WI38 (cell line): Measurements from ENCODE around the gene SMAD7.

Source experiments
- H3K4me3 ChIP-seq: 2 replicates; pipeline ENCODE4 v1.5.1; 2011; ENCODE audit warnings: low read depth, mild to moderate bottlenecking, control low read depth, low read length
- TF ChIP-seq, protein P1 (sequence below): IDR thresholded peaks from 2 replicates; pipeline ENCODE4 v1.5.1; 2012; ENCODE audit warnings: low read depth, mild to moderate bottlenecking, control low read depth, low read length

Gene SMAD7

DNA sequence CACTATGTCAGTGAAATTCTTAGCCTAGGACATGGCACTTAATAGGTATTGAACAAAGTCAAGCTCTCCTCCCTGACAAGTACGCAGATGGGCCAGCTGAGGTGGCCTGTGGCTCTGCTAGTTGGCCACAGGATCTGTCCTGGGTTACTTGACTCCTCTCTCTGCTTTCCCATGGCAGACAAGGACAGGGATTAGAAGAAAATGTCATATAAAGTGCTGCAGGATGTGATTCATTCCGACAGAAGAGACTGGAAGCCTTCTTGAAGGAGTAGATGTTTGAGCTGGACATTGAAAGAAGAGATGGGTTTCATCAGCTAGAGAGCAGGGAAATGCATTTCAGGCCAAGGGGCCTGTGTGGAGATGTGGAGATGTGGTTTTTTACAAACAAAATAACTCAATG is 46.7 kb downstream of the SMAD7 start:
- no peak overlapping the region for H3K4me3 ChIP-seq
- TF ChIP-seq, protein P1, sequence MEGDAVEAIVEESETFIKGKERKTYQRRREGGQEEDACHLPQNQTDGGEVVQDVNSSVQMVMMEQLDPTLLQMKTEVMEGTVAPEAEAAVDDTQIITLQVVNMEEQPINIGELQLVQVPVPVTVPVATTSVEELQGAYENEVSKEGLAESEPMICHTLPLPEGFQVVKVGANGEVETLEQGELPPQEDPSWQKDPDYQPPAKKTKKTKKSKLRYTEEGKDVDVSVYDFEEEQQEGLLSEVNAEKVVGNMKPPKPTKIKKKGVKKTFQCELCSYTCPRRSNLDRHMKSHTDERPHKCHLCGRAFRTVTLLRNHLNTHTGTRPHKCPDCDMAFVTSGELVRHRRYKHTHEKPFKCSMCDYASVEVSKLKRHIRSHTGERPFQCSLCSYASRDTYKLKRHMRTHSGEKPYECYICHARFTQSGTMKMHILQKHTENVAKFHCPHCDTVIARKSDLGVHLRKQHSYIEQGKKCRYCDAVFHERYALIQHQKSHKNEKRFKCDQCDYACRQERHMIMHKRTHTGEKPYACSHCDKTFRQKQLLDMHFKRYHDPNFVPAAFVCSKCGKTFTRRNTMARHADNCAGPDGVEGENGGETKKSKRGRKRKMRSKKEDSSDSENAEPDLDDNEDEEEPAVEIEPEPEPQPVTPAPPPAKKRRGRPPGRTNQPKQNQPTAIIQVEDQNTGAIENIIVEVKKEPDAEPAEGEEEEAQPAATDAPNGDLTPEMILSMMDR: no peak

DNA sequence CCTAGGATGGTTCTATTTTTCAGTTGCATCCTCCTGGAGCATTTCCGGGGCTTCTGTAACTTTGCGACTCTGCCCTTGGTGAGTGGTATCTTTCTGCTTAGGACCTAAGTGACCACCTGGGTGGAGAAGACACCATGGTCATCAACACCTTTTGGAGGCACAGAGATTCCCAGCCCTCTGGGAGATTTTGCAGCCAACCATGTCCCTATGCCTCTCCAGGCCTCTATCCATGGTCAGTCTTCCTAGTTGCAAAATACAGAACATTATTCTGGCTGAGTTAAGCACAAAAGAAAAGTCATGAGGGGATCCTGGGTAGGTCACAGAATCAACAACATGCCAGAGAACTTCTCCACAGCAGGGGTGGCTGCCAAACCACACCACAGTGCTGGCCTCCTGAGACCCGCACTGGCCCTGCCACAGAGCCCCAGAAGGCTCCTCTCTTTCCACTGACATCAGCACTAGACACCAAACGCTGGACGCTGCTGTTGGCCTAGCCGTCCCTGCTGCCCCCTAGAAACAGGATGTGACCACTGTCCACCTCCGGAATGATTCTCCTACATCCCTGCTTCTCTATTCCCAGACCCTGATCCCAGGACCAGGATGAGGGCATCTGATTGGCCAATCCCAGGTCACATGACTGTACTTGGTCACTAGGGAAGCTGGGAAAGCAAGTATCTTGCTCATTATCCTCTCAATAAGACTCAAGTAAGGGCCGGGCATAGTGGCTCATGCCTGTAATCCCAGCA is 47.7 kb downstream of the SMAD7 start:
- no peak overlapping the region for H3K4me3 ChIP-seq
- TF ChIP-seq, protein P1: no peak

DNA sequence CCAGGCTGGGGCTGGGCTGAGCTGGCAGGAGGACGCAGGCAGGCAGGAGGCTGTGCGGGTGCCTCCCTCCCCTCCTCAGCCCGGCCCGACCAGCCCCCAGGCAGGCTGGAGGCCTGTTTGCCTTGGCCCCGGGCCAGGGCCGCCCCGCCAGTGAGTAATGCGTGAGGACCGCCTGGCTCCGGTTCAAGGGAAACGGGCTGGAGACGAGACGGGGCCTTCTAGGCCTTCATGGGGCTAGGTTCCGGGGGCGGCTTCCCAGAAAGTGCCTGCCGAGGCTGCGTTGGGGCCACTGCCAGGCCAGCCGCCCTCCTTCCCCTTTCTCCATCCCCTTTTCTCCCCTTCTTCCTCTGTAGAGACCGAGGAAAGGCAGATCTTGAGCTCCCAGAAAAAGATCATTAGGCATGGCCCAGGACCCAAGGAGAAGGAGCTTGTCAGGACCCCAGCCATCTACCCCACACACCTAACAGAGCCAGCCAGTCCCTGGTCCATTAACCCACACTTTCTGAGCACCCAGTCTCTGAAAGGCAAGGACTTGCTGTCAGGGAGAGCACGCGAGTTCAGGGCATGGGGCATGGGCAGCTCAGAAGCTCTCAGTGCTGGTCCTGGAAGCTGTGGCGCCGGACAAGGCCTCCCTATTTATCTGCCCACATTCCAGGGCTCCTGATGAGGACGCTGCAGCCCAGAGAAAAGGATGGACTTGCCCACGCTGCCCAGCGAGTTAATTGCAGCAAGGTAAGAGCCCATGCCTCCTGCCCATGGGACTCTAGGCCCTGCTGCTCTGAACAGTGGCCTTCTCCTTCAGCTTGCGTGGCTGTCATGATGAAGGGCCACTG is 48.5 kb downstream of the SMAD7 start:
- TF ChIP-seq, protein P1: no peak
- no peak overlapping the region for H3K4me3 ChIP-seq

DNA sequence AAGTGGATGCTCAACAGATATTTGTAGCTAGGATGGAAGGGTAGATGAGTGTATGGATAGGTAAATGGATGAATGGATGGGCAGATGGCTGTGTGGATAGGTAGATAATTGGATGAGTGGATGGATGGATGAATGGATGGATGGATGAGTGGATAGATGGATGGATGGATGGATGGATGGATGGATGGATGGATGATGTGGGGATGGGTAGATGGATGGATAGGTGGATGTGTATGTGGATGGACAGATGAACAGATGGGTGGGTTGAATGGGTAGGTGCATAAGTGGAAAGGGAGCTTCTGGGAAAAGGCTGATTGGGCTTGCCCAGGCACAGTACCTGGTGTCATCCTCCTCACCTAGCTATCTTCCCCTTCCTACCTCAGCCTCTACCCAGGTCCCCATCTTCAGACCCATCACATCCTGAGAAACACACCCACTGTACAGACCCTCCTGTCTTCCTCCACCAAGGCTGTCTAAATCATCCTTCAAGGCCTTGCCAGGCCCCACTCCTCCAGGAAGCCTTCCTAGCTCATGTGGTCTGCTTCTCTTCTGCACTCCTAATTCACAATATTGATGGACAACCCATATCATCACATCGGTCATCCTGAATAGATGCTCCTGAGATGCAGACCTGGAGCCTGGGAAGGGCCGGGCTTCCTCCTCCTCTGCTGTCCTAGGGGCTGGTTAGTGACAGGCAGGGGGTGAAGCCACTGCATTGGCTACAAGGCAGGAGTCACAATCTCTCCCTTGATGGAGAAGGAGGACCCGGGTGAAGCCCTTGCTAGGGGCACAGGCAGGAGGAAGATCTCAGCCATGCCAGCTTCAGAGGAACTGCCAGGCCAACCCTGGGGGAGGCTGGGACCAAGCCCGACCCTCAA is 49.4 kb downstream of the SMAD7 start:
- TF ChIP-seq, protein P1: no peak
- H3K4me3 ChIP-seq: no peak overlapping the region

DNA sequence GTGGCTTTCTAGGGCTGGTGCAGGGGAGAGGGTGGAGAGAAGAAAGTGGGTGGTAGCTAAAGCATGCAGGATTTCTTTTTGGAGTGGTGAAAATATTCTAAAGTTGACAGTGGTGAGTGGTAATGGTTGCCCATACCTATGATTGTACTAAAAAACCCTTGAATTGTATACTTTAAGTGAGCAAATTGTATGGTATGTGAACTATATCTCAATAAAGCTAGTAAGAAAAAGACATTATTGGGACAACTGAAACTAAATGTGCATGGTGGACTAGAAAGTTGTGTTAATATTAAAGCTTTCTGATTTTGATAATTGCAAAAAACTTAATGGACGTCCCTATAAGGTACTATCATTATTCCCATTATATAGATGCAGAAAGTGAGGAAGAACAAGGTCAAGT is 50.3 kb downstream of the SMAD7 start:
- TF ChIP-seq, protein P1: no peak
- no peak overlapping the region for H3K4me3 ChIP-seq

DNA sequence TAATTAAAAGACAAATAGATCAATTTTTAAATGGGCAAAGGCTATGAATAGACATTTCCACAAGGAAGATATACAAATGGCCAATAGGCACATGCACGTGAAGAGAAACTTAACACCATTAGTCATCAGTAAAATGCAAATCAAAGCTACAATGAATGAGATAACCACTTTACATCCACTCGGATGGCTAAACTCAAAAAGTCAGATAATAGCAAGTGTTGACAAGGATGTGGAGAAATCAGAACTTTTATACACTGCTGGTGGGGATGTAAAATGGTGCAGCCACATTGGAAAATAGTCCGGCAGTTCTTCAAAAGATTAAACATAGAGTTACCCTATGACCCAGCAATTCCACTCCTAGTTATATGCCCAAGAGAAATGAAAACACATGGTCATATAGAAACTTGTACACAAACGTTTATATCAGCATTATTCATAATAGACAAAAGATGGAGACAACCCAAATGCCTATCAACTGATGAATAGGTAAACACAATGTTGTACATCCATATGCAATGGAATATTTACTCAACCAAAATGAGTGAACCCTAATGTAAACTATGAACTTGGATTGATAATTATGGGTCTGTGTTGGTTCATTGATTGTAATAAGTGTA is 51.1 kb downstream of the SMAD7 start:
- TF ChIP-seq, protein P1: no peak
- H3K4me3 ChIP-seq: no peak overlapping the region
